HG02981 (cell line): Measurements from ENCODE around the gene TATDN3.
"Not testable (repeated sequence)": the region's sequence is repeated elsewhere in the genome, so short reads cannot be mapped to it uniquely, and the experiment has no call there.

ENCODE experiments used
- ATAC-seq: cut with Tn5 transposase; IDR thresholded peaks from one replicate; pipeline ENCODE4 v1.9.1; 2021; ENCODE audit warnings: mild to moderate bottlenecking, moderate library complexity; ENCODE audit not compliant: unreplicated experiment

TATDN3 gene, protein sequence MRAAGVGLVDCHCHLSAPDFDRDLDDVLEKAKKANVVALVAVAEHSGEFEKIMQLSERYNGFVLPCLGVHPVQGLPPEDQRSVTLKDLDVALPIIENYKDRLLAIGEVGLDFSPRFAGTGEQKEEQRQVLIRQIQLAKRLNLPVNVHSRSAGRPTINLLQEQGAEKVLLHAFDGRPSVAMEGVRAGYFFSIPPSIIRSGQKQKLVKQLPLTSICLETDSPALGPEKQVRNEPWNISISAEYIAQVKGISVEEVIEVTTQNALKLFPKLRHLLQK

GRCh38 chr1:212791676-212792395 is at the start of gene TATDN3, which contains the start of gene NSL1:
TATDN3 (plus strand) TSS chr1:212791894; CDS start chr1:212791922, 28 bp downstream.
NSL1 (minus strand) TSS chr1:212791777; CDS start chr1:212791763, 14 bp downstream.
- peak; percentile 59 for ATAC-seq

DNA sequence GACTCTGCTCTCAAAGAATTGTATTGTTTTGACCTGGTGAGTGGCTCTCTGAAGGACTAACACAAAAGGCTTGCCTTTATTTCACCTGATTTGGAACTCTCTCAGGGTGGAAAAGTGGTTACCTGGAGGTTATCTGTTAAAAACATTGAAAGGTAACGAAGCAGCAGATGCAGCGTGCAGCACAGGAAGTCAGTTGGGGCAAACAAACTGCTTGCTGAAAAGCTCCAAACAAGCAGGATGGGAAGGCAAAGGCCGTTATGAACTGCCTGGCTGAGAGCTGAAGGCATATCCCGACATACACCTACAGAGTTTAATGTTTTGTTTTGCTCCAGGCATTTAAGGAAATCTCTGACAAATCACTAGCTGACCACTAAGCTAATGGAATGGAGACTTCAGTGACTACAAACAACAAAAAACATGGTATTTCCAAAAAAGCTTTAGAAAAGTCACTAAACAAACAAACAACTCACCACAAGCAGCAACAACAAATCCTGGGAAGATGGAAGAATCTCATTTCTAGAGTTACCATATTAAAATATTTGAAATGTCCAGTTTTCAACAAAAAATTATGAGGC is 47.7 kb upstream of the TATDN3 start:
- ATAC-seq: no peak

DNA sequence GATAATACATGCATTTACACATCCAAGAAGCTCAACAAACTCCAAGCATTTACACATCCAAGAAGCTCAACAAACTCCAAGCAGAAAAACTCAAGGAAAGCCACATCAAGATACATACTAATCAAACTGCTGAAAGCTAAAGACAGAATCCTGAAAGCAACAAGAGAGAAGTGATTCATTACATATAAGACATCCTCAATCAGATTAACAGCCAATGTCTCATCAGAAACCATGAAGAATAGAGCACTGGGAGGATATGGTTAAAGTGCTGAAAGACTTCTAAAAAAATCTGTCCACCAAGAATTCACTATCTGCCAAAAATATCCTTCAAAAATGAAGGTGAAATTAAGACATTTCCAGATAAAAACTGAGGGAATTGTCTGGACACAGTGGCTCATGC is 46.4 kb upstream of the TATDN3 start:
- ATAC-seq: no peak

DNA sequence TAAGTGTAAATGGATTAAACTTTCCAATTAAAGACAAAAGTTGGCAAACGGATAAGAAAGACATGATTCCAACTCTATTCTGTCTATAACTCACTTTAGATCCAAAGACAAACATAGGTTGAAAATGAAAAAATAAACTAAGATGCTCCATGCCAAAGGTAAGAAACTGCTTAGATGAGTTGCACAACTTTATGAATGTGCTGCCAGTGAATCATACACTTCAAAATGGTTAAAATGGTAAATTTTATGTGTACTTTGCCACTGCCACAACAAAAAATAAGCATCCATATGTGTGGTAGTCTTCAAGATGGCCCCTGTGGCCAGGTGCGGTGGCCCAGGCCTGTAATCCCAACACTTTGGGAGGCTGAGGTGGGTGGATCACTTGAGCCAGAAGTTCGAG is 45.1 kb upstream of the TATDN3 start:
- no peak for ATAC-seq

GRCh38 chr1:212749821-212750535 is 41.7 kb upstream of the TATDN3 start:
- no peak for ATAC-seq

DNA sequence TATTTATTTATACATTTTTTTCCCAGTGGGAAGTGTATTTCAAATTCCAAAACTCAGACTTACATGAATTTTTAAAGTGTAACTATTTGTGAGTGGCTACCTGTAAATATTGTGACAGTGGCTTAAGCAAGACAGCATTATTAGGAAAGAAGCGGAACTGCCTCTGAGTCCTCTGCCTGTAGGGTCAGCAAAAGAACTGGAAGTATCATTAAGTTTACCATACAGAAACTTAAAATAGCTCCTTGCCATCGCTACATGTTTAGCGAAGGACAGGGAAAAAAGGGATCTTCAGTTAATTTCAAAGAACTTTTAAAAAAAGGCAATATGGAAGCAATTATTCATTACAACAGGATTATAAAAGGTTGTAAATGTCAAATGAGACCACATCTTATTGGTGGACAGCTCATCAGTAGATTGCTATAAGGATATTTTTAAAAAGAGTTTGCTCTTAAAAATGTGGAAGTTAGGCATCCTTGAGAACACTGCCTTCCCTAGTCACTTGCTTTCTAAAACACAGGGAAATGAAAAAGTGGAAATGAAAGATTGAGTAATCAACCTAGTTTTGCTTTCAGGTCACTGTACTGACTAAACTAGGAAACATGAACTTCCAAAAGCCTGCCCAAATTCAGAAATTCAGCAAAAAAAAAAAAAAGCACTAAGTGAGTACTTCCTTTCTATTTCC is 39.3 kb upstream of the TATDN3 start:
- ATAC-seq: no peak

DNA sequence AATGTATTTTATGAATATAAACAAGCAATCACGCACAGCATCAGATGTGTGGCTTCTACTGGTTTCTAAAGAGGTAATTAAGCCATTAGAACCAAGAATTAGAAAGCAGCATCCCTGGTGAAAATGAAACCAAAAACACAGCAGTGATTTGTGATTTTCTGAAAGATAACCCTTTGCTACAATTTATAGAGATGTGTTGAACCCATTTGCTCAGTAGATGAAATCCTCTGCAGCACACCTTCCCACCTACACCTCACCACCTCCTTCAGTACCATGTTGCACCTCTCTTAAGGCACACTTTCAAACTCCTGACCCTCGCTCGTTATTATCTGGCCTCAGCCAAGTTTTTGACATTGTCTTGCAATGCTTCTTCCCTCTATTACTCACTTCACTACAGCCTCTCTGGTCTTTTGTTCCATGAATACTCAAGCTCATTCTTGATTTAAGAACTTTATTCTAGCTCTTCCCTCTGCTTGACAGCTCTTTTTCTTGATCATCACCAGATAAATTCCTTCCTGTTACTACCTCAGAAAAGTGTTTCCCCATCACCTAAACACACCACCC is 38.7 kb upstream of the TATDN3 start:
- ATAC-seq: no peak

DNA sequence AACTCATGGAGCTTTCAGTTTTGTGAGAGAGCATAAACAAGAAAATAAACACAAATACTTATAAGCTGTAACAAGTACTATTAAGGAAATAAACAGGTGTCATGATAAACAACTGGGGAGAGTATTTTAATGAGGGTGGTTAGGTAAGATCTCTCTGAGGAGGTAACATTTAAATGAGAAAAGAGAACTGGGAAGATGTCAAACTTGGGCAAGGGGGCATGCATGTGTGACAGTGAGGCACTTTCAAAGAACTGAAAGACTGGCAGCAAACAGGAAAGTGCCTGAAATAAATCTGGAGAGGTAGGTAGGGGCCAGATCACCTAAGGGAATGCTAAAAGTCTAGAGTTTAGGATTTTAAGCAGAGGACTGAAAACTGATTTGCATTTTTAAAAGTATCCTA is 37.9 kb upstream of the TATDN3 start:
- ATAC-seq: no peak

GRCh38 chr1:212754193-212754592 is 37.5 kb upstream of the TATDN3 start:
- no peak for ATAC-seq

DNA sequence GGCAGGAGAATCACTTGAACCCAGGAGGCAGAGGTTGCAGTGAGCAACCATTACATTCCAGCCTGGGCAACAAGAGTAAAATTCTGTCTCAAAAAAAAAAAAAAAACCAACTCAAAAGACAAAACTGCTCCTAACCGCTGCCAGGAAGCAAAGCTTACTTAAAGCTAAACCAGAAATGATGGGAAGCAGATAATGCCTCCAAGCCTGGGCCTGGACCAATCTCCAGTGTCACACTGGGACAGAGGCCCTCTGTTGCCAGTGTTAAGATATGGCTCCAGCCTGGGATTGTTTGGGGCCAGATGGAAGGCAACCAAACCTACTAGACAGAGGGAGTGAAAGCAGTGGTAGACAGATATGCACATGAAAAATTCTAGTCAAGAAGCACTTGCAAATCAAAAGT is 37.0 kb upstream of the TATDN3 start:
- ATAC-seq: no peak

- peak; percentile 13 for ATAC-seq
Observed at GRCh38 chr1:212759683-212760082, 32.0 kb upstream of the TATDN3 start.

- peak; percentile 76 for ATAC-seq
Observed at GRCh38 chr1:212760126-212760823, 31.4 kb upstream of the TATDN3 start.

GRCh38 chr1:212762234-212762633 is 29.5 kb upstream of the TATDN3 start:
- ATAC-seq: no peak

DNA sequence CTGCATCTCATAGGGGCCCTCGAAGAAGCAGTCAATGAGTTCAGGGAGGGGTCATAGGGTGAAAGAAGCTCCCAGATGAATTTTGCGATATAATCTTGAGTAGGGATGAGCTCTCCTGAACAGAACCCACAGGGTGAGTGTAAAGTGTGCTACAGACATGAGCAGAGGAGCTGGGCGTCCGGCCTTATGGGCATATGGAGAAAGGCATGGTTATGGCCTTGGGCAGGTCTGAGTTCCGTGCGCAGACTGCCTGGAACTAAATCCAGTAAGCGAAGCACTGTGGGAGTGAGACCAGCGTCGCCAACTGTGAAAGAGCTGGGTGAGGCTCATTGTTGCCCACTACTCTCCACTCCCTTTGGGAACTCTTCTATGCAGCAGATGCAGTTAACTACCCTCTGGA is 28.9 kb upstream of the TATDN3 start:
- ATAC-seq: no peak

- not testable (repeated sequence) for ATAC-seq
Observed at GRCh38 chr1:212764718-212765281, 26.9 kb upstream of the TATDN3 start.

GRCh38 chr1:212766825-212767224 is 24.9 kb upstream of the TATDN3 start:
- not testable (repeated sequence) for ATAC-seq

GRCh38 chr1:212769459-212770167 is 22.1 kb upstream of the TATDN3 start:
- no peak for ATAC-seq

DNA sequence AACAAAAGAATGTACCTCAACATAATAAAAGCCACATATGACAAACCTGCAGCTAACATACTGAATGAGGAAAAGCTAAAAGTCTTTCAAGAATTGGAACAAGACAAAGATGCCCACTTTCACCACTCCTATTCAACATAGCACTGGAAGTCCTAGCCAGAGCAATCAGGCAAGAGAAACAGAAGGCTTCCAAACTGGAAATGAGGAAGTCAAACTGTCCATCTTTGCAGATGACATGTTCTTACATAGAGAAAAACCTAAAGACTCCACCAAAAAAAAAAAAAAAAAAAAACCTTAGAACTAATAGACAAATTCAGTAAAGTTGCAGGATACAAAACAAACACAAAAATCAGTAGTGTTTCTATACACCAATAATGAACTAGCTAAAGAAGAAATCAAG is 20.4 kb upstream of the TATDN3 start:
- ATAC-seq: no peak

GRCh38 chr1:212773011-212773410 is 18.7 kb upstream of the TATDN3 start:
- ATAC-seq: no peak
